NCI-H1694 (cell line): ENCODE measurements around the gene EGFLAM.

Experiments
- DNase-seq: peaks from one replicate; lab custom pipeline; 2025; lab: John Stamatoyannopoulos, UW

Gene EGFLAM

DNA sequence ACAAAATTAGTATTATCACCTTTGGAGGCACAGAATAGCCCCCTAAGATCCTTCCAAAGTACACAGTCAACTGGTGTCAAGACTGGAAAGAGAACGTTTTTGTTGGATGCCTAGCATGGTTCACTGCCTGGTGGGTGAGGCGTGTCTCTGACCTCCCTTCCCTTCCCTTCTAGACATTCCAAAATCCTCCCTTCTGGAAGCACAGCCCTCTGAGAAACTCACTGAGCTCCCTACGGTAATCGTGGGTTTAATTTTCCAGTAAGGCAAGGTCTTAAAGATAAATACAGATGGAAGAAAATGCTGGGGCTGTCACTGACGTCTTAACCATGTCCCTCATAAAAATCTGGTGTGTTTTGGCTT, 159.3 kb downstream of the EGFLAM start:
- no peak for DNase-seq

GRCh38 chr5:38420246-38420645, 161.9 kb downstream of the EGFLAM start:
- DNase-seq: no peak

DNA sequence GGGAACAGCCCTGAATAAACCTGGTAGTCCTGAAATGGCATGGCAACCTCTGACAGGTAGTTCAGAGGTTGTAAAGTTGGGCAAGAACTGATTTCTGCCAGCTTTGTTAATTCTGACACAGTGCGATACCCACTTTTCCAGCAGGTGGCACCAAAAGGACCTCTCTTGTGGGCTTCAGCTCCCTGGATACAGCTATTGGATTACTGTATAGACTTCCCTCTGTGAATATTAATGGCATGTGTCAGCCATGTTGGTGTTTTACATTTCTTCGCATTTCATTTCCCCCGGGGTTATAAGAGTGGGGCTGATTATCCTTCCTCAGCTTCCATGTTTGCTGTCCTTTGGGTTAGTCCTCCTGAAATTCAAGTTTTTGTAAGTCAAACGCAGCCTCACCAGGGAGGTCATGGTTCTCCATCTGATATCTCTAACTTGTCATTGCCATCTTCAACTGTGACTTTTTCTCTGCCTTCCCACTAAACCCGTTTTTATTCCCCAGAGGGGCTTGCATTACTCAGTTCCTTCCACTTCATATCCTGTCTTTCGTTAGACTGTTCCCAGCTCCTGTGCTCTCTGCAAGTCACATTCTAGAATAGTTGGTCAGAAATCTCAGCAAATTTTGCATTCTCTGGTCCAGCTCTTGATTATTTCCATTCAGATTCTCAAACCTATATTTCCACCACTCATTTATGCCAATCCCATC, 162.5 kb downstream of the EGFLAM start:
- peak; percentile 68 for DNase-seq

- DNase-seq: no peak
Measured at GRCh38 chr5:38422622-38423021, 164.3 kb downstream of the EGFLAM start.

- DNase-seq: peak; percentile 26
Measured at GRCh38 chr5:38423276-38424147, 165.2 kb downstream of the EGFLAM start.

DNA sequence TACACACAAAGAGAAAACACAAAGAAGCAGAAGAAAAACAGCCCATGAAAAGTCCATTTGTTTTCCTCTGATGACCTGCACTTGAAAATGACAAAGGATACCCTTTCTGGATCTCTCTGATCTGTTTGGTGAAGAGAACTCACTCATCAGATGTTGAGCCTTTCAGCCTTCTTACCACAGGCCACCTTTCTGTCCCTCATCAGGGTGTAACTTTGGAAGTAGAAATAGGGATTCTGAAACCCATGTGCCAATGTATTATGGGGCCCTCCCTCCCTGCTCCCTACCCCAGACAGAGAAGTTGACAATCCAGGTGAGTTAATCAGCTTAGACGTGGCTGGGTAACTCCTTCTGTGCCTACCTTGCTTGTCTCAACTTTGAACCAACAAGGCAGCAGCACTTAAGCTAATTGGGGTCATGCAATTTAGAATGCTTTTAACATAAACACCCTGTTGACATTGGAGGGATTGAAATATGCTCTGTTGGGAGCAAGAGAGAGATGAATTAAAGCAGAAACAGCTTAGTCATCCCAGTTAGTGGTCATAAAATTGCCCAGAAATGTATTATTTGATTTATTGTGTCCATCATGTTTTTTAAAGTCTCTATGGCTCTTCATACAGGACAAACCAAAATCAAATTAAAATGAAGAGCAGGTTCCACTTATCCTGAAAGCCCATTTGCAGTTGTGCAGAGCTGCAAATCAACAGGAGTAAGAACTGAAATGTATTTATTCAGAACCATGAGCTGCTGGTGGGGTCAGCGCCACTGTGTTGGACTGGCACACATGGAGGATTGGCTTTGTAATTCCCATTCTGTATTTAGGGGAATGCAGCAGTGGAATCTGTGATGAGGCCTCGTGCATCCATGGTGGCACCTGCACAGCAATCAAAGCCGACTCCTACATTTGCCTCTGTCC, 166.0 kb downstream of the EGFLAM start:
- DNase-seq: no peak

GRCh38 chr5:38426490-38426889, 168.1 kb downstream of the EGFLAM start:
- no peak for DNase-seq

- no peak for DNase-seq
Measured at GRCh38 chr5:38426986-38427950, 168.9 kb downstream of the EGFLAM start.

GRCh38 chr5:38431242-38431853, 173.0 kb downstream of the EGFLAM start:
- no peak for DNase-seq

GRCh38 chr5:38433160-38433861, 175.0 kb downstream of the EGFLAM start:
- no peak for DNase-seq

DNA sequence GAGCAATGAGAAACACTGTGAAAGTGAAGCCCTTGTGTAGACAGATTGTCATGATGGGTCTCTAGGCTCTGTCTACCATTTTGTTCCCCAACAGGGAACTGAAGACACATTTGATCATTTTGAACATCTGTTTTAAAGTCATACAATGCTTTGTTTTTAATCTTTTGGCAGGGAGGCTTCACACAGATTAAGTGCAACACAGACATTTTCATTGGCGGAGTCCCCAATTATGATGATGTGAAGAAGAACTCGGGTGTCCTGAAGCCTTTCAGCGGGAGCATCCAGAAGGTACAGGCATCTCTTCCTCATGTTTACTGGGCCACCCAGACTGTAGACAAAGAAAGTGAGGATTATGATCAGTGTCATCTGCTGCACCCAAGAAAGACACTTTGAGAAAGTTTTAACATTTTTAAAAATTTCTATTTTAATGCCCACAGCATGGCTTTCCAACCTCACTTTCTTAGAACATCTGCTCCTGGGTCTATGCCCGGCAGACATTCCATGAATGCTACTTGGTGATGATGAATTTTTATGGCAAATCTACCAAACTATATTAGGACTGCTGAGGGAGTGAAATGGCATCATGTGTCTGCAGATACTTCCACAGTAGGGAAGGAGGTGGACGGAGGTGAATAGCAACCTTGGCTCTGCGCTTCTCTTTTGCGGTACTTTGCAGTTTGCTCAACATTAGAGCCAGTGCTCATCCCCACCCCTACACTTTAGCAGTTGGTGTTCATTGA, 176.8 kb downstream of the EGFLAM start:
- DNase-seq: no peak

DNA sequence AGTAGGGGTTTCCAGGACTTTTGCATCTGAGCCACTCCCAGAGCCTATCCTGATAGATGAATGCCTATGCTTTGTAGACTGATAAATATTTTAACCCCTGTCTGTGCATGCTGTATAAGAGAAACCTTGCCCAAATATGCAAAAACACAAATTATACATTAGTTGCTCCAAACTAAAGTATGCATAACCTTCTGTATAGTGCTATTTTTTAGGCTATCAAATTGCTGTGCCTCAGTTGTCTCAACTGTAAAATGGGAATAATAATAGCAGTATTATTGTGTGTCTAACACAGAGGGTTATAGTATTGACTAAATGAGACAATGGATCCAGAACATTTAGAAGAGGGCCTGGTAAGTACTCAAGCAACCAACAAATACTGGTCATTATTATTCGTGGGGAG, 180.4 kb downstream of the EGFLAM start:
- no peak for DNase-seq

DNA sequence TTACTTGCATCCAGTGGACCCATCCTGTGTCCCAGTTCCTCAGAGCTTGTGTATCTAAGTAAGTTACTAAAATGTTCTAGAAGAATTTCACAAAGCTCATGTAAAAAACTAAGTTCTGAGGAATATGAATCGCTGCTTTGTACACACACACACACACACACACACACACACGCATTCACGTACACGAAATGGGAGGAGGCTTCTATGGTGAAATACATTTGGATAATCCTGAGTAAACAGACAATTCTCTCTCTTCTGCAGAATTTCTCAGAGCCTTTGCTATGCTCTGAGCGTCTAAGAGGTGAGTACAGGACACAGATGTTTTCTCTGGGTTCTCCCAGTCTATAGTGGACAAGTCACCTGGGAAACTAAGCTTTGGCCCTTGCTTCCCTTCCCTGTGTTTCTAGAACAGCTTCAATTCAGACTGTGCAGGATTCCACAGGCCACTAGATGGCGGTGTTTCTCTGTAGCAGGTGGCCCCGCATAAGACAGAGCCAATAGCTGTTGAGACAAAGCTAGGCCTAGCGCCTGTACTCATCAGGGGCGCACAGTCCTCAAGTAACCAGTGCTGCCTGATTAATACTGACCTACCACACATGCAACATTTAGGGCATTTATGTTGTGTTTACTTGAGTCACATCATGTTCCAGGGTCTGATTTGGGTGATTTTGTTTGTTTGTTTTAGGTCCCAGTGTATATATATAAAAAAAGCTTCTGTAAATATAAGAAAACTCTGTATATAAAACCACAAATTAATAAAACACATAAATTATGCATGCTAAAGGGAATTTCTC, 183.3 kb downstream of the EGFLAM start:
- DNase-seq: peak; percentile 91

DNA sequence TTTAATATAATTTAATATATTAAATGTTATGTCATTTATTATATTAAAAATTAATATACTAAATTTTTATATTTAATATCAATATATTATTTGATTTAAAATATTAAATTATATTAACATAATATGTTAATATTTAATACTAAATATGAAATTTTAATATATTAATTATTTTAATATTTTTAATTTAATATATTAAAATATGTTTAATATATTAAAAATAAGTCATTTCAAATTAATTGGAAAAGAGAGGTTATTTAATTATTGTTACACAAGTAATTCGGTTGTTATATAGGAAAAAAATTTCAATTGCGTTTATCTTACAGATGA, 183.9 kb downstream of the EGFLAM start:
- DNase-seq: no peak

DNA sequence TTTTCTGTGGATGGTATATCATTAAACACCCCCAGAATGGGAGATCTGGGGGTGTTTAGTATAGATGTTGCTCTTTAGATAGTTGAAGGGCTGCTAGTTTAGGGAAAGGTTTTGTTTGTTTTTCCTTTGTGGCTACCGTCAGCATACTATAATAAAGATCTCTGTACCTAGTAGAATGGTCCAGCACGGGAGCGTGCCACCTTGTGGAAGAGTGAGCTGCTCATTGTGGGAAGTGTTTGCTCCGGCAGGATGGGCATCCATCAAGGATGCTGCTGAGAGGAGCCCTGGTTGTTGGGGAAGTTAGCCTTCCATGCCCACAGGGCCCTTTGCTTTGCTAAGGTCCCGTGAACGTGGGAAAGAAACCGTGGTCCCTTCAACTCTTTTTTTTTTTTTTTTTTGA, 185.0 kb downstream of the EGFLAM start:
- no peak for DNase-seq

- DNase-seq: no peak
Measured at GRCh38 chr5:38445374-38446028, 187.1 kb downstream of the EGFLAM start.

DNA sequence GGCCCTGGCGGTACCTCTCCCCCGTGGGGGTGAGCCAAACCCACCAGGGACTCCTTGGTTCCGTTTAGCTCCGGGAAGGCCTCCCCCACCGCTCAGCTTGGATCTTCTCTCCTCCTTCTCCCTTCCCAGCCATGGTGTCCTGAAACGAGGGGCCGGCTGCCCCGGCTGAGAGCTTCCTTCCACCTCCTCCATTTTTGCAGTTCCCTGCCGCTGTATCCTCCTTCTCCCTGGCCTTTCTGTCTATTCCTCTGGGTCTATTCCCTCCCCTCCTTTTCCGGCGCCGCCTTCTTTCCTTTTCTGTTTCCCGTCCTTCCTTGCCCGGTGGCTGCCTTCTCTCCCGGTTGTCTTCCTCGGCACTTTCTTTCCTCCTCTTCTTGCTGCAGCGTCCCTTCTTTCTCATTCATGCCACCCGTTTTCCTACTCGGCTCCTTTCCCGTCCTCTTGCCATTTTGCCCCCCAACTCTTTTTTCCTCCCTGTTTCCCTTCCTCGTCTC, 187.7 kb downstream of the EGFLAM start:
- DNase-seq: no peak

GRCh38 chr5:38447056-38447455, 188.7 kb downstream of the EGFLAM start:
- no peak for DNase-seq
